NT2/D1 (cell line): Measurements from ENCODE around the gene LAMA5.

Experiments used
- YY1 ChIP-seq: IDR thresholded peaks from 2 replicates; pipeline ENCODE4 v1.6.1; 2011; ENCODE audit not compliant: insufficient read length, insufficient read depth
- ZNF274 ChIP-seq: IDR thresholded peaks from 2 replicates; pipeline ENCODE4 v1.6.1; 2011; ENCODE audit warnings: mild to moderate bottlenecking, low read depth, low read length

GRCh38 chr20:62306414-62307187 is 60.5 kb downstream of the LAMA5 start:
- no peak for TF ChIP-seq YY1
- no peak for TF ChIP-seq ZNF274
